Osteocyte (in vitro differentiated cells): ENCODE data around the gene CSNK2A3. TPM values are rescaled to one million over a fixed set of nuclear protein-coding genes. Genes with fewer than 3 reads are reported as not detected.

ENCODE experiments used
- DNase-seq: peaks from one replicate; pipeline ENCODE4 v3.0.0; 2021; ENCODE audit warnings: mixed read lengths; ENCODE audit not compliant: unreplicated experiment; ENCODE audit errors: extremely low spot score
- H3K27ac Mint-ChIP-seq: one replicate; pipeline ENCODE4 v1.8.0; 2021; ENCODE audit warnings: mild to moderate bottlenecking, mixed read lengths; ENCODE audit not compliant: unreplicated experiment
- H3K27me3 Mint-ChIP-seq: one replicate; pipeline ENCODE4 v1.8.0; 2021; ENCODE audit warnings: mixed read lengths; ENCODE audit not compliant: unreplicated experiment
- H3K36me3 Mint-ChIP-seq: one replicate; pipeline ENCODE4 v1.8.0; 2021; ENCODE audit warnings: mixed read lengths; ENCODE audit not compliant: unreplicated experiment
- H3K4me1 Mint-ChIP-seq: one replicate; pipeline ENCODE4 v1.8.0; 2021; ENCODE audit warnings: mixed read lengths; ENCODE audit not compliant: unreplicated experiment
- H3K4me3 Mint-ChIP-seq: one replicate; pipeline ENCODE4 v1.8.0; 2021; ENCODE audit warnings: mild to moderate bottlenecking, moderate library complexity, mixed read lengths; ENCODE audit not compliant: unreplicated experiment
- H3K9me3 Mint-ChIP-seq: one replicate; pipeline ENCODE4 v1.8.0; 2021; ENCODE audit warnings: mixed read lengths; ENCODE audit not compliant: unreplicated experiment
- CTCF ChIP-seq: fragments of 200-600 bp; sonication (generic); IDR thresholded peaks from 2 replicates; pipeline ENCODE4 v1.5.0; 2021; ENCODE audit warnings: antibody characterized with exemption, mild to moderate bottlenecking, moderate library complexity
- total RNA-seq: library from RNA; stranded (reverse); gene quantifications from 2 replicates; pipeline ENCODE4 v1.2.1, GENCODE V29; 2021

Gene CSNK2A3
- total RNA-seq, 1 donor from 2014 or later, result 2.1 TPM

- DNase-seq, result peak; percentile 17
- Mint-ChIP-seq H3K9me3 (no peaks in the 10 kb centered on the region), H3K36me3 (peaks cover 12% of the 10 kb centered on the region), H3K27ac (peak overlapping the region; percentile 88), H3K4me3 (no peak overlapping the region), H3K27me3 (no peaks in the 10 kb centered on the region), H3K4me1 (peaks cover 53% of the 10 kb centered on the region)
- TF ChIP-seq CTCF, result no peak
These were observed 3.8 kb downstream of the CSNK2A3 start for GRCh38 chr11:11349106-11349825.

- no peak for TF ChIP-seq CTCF
- no peak overlapping the region for H3K4me3 Mint-ChIP-seq
These were observed 4.7 kb downstream of the CSNK2A3 start for GRCh38 chr11:11348303-11348702.

GRCh38 chr11:11347592-11347991 is 5.5 kb downstream of the CSNK2A3 start:
- no peak for TF ChIP-seq CTCF
- no peaks in the 10 kb centered on the region for H3K9me3 Mint-ChIP-seq
- H3K4me3 Mint-ChIP-seq, result no peak overlapping the region
- no peak overlapping the region for H3K27ac Mint-ChIP-seq
- H3K27me3 Mint-ChIP-seq, result peaks cover 7% of the 10 kb centered on the region
- peaks cover 43% of the 10 kb centered on the region for H3K4me1 Mint-ChIP-seq
- DNase-seq, result peak; percentile 49
- peaks cover 11% of the 10 kb centered on the region for H3K36me3 Mint-ChIP-seq

More at GRCh38 chr11:11348303-11348702, 4.7 kb downstream of the CSNK2A3 start:
- Mint-ChIP-seq H3K36me3 (peaks cover 14% of the 10 kb centered on the region), H3K9me3 (no peaks in the 10 kb centered on the region), H3K27me3 (peaks cover 7% of the 10 kb centered on the region), H3K27ac (no peak overlapping the region), H3K4me1 (peaks cover 51% of the 10 kb centered on the region)
- DNase-seq, result no peak

GRCh38 chr11:11346303-11346702 is 6.7 kb downstream of the CSNK2A3 start:
- DNase-seq, result peak; percentile 23
- Mint-ChIP-seq H3K27me3 (peaks cover 7% of the 10 kb centered on the region), H3K36me3 (peaks cover 7% of the 10 kb centered on the region), H3K4me3 (no peak overlapping the region), H3K4me1 (peaks cover 37% of the 10 kb centered on the region), H3K9me3 (no peaks in the 10 kb centered on the region), H3K27ac (no peak overlapping the region)
- no peak for TF ChIP-seq CTCF

- peak; percentile 70 for DNase-seq
- Mint-ChIP-seq H3K4me1 (peaks cover 25% of the 10 kb centered on the region), H3K4me3 (no peak overlapping the region), H3K27ac (no peak overlapping the region), H3K27me3 (peaks cover 7% of the 10 kb centered on the region), H3K9me3 (no peaks in the 10 kb centered on the region), H3K36me3 (peaks cover 11% of the 10 kb centered on the region)
- no peak for TF ChIP-seq CTCF
These were observed 8.0 kb downstream of the CSNK2A3 start for GRCh38 chr11:11345099-11345498.
